OCI-LY1 (cell line): Measurements from ENCODE around the gene CHN2.

ENCODE experiments used
- H2AFZ ChIP-seq: fragments of 200-600 bp; sonication (generic), shearing (Covaris generic); 2 replicates; pipeline ENCODE4 v1.6.0; 2014; ENCODE audit warnings: antibody characterized with exemption, mild to moderate bottlenecking, low read length
- H3F3A ChIP-seq: fragments of 200-600 bp; sonication (generic), shearing (Covaris generic); 2 replicates; pipeline ENCODE4 v1.6.0; 2014; ENCODE audit warnings: mild to moderate bottlenecking, antibody characterized with exemption, low read length, moderate library complexity; ENCODE audit not compliant: insufficient read depth
- H3K27ac ChIP-seq: fragments of 200-600 bp; sonication (generic); 2 replicates; pipeline ENCODE4 v1.5.1; 2014; ENCODE audit warnings: low read length, mixed run types, mild to moderate bottlenecking, low read depth; ENCODE audit not compliant: poor library complexity, severe bottlenecking
- H3K27me3 ChIP-seq: fragments of 200-600 bp; sonication (generic); 2 replicates; pipeline ENCODE4 v1.6.0; 2014; ENCODE audit warnings: antibody characterized with exemption, mild to moderate bottlenecking, low read length, moderate library complexity; ENCODE audit not compliant: insufficient read depth
- H3K36me3 ChIP-seq: fragments of 200-600 bp; sonication (generic); 2 replicates; pipeline ENCODE4 v1.6.1; 2014; ENCODE audit warnings: mild to moderate bottlenecking, antibody characterized with exemption, low read length, moderate library complexity, mixed read lengths; ENCODE audit not compliant: insufficient read depth
- H3K4me1 ChIP-seq: fragments of 200-600 bp; sonication (generic); 2 replicates; pipeline ENCODE4 v1.5.1; 2014; ENCODE audit warnings: mild to moderate bottlenecking, low read length, moderate library complexity; ENCODE audit not compliant: insufficient read depth, severe bottlenecking
- H3K4me2 ChIP-seq: fragments of 200-600 bp; sonication (generic), shearing (Covaris generic); 2 replicates; pipeline ENCODE4 v1.6.1; 2014; ENCODE audit warnings: low read length
- H3K4me3 ChIP-seq: fragments of 200-600 bp; sonication (generic); 2 replicates; pipeline ENCODE4 v1.5.1; 2014; ENCODE audit warnings: low read length, low read depth, mild to moderate bottlenecking, mixed read lengths; ENCODE audit not compliant: poor library complexity, severe bottlenecking
- H3K79me2 ChIP-seq: fragments of 200-600 bp; shearing (Covaris generic); 2 replicates; pipeline ENCODE4 v1.6.1; 2016; ENCODE audit warnings: mixed run types, low read length, mixed read lengths; ENCODE audit not compliant: insufficient read depth
- H3K9ac ChIP-seq: fragments of 200-600 bp; sonication (generic), shearing (Covaris generic); 2 replicates; pipeline ENCODE4 v1.6.1; 2014; ENCODE audit warnings: mild to moderate bottlenecking, low read length, mixed read lengths
- H3K9me2 ChIP-seq: fragments of 200-600 bp; sonication (generic), shearing (Covaris generic); 2 replicates; pipeline ENCODE4 v1.6.1; 2014; ENCODE audit warnings: low read depth, mild to moderate bottlenecking, low read length, mixed read lengths
- H3K9me3 ChIP-seq: fragments of 200-600 bp; shearing (Covaris generic); 2 replicates; pipeline ENCODE4 v1.6.1; 2014; ENCODE audit warnings: low read length, mixed read lengths
- H4K20me1 ChIP-seq: fragments of 200-600 bp; sonication (generic), shearing (Covaris generic); 2 replicates; pipeline ENCODE4 v1.6.0; 2016; ENCODE audit warnings: mild to moderate bottlenecking, low read length; ENCODE audit not compliant: insufficient read depth
- CTCF ChIP-seq: fragments of 200-600 bp; sonication (generic), shearing (Covaris generic); IDR thresholded peaks from 2 replicates; pipeline ENCODE4 v1.5.1; 2017; ENCODE audit warnings: mild to moderate bottlenecking, antibody characterized with exemption, low read length, moderate library complexity, mixed read lengths
- EZH2 ChIP-seq: fragments of 200-600 bp; sonication (generic), shearing (Covaris generic); IDR thresholded peaks from 2 replicates; pipeline ENCODE4 v1.8.0; 2017; ENCODE audit warnings: borderline replicate concordance, mixed run types, mild to moderate bottlenecking, antibody characterized with exemption, low read length, moderate library complexity, mixed read lengths

The CHN2 gene

GRCh38 chr7:29494350-29494749 is 299.8 kb downstream of the CHN2 start:
- no peak overlapping the region for H3K9ac ChIP-seq
- no peaks in the 10 kb centered on the region for H3K9me2 ChIP-seq
- H3K4me2 ChIP-seq, result no peak overlapping the region
- H3K4me1 ChIP-seq, result no peaks in the 10 kb centered on the region
- H3K79me2 ChIP-seq, result no peaks in the 10 kb centered on the region
- H3K36me3 ChIP-seq, result no peaks in the 10 kb centered on the region
- H4K20me1 ChIP-seq, result no peaks in the 10 kb centered on the region
- no peak overlapping the region for H2AFZ ChIP-seq
- no peak overlapping the region for H3K4me3 ChIP-seq
- no peaks in the 10 kb centered on the region for H3K9me3 ChIP-seq
- H3K27me3 ChIP-seq, result no peaks in the 10 kb centered on the region
- no peak for TF ChIP-seq EZH2
- no peak for TF ChIP-seq CTCF
- H3F3A ChIP-seq, result no peaks in the 10 kb centered on the region
- H3K27ac ChIP-seq, result no peak overlapping the region

GRCh38 chr7:29495653-29496052 is 301.1 kb downstream of the CHN2 start:
- H3K4me3 ChIP-seq, result no peak overlapping the region
- H3K9me3 ChIP-seq, result no peaks in the 10 kb centered on the region
- H2AFZ ChIP-seq, result no peak overlapping the region
- H3K9me2 ChIP-seq, result no peaks in the 10 kb centered on the region
- no peaks in the 10 kb centered on the region for H3K79me2 ChIP-seq
- no peaks in the 10 kb centered on the region for H3K27me3 ChIP-seq
- no peak overlapping the region for H3K4me2 ChIP-seq
- H3F3A ChIP-seq, result no peaks in the 10 kb centered on the region
- TF ChIP-seq EZH2 (no peak), CTCF (no peak)
- no peak overlapping the region for H3K9ac ChIP-seq
- H3K4me1 ChIP-seq, result no peaks in the 10 kb centered on the region
- no peak overlapping the region for H3K27ac ChIP-seq
- no peaks in the 10 kb centered on the region for H4K20me1 ChIP-seq
- H3K36me3 ChIP-seq, result no peaks in the 10 kb centered on the region

GRCh38 chr7:29496355-29497020 is 301.9 kb downstream of the CHN2 start:
- Histone ChIP-seq H3K27me3 (no peaks in the 10 kb centered on the region), H3K4me3 (no peak overlapping the region), H3K9ac (no peak overlapping the region), H3K4me2 (no peak overlapping the region), H2AFZ (no peak overlapping the region), H3F3A (no peaks in the 10 kb centered on the region), H3K4me1 (no peaks in the 10 kb centered on the region), H4K20me1 (no peaks in the 10 kb centered on the region), H3K79me2 (no peaks in the 10 kb centered on the region), H3K27ac (no peak overlapping the region), H3K36me3 (no peaks in the 10 kb centered on the region), H3K9me2 (no peaks in the 10 kb centered on the region), H3K9me3 (no peaks in the 10 kb centered on the region)
- no peak for TF ChIP-seq EZH2
- no peak for TF ChIP-seq CTCF
